ENCODE results near the gene PTGFRN.

PTGFRN gene

DNA sequence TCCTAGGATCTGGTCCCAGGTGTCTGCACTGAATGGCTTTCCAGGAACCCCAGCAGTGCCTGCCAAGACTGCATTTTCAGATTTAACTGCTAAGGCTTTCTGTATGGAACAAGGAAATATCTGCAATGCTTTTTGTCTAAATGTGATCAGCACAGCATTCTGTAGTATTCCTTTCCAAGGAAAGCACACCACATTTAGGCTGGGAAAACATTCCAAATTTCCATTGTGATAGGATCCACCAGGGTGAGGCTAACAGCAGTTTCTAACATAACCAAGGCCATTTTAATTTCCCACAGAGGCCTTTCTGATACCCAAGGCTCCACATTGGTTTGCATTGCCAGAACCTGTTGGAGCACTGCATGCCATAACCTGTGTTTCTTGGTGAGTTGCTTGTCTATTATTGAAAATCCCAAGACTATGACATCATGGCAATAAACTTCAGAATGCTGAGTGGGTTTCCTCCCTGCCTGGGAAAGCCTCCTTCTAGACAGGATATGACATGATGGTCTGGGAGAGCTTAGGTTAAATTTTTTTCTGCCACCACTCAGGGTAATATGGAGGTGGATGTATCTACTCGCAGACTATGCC is 23.3 kb upstream of the PTGFRN start:
- intact Hi-C loops (cut with DNase I): no loop called here

DNA sequence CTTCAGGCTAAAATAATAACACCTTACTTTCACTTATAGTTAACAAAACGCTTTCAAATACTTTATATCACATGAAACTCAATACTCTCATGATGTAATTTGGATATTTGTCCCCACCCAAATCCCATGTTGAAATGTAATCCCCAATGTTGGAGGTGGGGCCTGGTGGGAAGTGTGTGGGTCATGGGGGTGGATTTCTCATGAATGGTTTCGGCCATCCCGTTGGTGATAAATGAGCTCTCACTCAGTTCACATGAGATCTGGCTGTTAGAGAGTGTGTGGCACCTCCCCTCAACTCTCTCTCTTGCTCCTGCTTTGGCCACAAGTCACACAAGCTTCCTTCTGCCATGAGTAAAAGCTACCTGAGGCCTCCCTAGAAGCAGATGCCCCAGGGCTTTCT is 22.5 kb upstream of the PTGFRN start:
- intact Hi-C loops (cut with DNase I): no loop called here
- DNase-seq: no peak

More for the DNA sequence above, 23.3 kb upstream of the PTGFRN start:
- DNase-seq: no peak

DNA sequence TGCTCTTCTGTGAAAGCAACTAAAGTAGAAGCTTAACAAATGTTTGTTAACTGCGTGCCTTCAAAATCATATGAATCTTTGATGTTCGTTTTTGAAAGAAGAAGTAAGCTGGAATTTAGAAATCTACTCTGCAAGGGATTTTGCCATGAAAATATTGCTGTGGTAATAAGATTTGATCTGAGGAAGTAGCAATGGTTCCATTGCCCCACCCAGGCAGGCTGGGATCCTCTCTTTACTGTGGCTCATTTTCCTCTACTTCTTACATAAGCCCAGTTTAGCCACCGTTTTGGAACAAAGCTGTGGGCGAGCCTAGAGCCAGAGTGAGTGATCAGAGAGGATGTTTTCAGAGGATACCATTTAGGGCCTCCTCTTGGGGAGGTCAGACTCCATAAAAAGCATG is 20.3 kb upstream of the PTGFRN start:
- intact Hi-C loops (cut with DNase I): no loop called here
- no peak for DNase-seq

DNA sequence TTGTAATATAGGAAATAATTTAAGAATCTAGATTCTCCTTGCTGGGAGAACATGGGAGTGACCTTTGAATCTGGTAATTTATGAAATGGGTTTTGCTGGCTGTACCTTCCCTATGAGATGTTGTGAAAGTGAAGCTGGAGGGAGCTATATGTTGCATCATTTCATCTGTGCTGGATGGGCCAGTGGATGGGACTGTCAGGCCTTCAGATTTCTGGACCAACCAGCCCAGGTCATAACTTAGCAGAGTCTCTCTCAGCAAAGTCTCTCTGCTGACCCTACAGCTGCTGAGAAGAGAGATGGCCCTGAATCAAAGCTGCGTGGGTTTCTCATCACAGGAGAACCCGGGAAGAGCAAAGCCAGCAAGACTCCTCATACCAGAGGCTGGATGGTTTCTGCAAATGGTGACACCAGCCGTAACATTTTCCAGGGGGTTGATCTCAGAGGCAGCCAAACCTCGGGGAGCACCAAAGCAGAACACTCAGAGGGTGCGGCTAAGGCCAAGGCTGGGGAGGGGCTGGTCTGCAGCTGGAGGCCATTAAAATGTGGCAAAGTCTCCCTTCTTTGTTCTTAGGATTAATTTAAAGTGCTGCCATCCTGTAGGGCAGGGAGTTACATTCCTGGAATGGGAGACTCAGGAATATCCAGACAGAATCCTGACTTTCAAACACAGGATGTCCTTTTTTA is 18.2 kb upstream of the PTGFRN start:
- intact Hi-C loops (cut with DNase I): no loop called here
- no peak for DNase-seq

DNA sequence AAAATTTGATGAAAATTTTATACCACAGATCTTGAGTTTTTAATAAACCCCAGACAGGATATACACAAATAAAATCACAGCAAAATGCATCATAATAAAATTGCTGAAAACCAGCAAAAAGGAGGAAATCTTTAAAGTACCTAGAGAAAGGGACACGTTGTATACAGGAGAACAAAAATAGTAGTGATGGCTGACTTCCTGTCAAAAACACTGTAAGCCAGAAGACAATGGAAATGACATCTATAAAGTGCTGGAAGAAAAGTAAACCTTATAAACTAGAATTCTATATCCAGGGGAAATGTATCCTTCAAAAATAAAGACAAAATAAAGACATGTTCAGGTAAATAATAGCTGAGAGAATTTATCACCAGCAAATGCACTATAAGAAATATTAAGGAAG is 14.6 kb upstream of the PTGFRN start:
- intact Hi-C loops (cut with DNase I): no loop called here
- no peak for DNase-seq

DNA sequence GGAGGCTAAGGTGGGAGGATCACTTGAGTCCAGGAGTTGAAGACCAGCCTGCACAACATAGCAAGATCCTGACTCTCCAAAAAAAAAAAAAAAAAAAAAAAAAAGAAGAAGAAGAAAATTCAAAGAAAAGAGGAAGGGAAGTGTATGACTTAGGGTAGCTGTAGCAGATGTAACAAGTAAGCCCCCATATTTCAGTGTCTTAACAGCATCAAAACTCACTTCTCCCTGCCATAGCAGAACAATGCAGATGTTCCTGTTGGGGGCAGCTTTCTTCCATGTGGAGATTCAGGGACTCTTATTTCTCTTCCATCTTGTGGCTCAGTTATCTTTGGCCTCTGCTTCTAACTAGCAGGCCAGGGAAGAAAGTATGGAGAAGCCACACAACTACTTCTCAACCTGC is 10.2 kb upstream of the PTGFRN start:
- intact Hi-C loops (cut with DNase I): no loop called here
- DNase-seq: no peak

DNA sequence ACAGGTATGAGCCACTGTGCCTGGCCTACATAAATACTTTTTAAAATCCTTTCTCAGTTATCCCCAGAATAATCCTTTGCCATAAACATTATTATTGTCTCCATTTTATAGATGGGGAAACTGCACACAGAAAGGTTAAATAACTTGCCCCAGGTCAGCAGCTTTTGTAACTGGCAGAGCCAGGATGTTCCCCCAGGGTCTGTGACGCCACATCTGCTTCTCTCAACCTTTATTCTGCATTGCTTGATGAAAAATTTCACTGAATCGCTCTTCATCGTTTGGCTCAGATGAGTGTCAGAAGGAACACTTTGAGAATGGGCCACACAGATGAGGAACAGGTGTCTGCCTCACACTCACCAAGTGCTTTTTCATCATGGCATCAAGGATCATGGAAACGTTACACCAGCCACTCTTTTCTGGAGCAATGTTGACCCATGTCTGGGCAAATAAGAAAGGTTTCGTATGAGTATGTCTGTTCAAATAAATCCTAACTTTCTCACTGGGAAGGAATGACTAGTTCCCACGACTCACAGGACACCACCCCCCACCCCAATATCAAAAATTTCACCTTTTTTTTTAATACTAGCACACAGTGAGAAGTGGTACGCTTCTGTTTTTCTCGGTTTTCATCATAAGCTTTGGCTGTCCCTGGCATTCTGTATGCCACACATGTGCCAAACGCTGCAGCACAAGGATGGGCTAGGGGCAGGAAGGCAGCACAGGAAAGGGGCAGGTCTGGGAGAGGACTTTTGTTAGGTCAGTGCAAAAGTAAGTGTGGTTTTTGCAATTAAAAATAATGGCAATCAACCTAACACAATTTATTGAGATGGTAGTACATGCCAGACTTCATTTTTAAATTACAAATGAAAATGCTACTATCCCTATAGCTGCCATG is 9.0 kb upstream of the PTGFRN start:
- intact Hi-C loops (cut with DNase I): no loop called here
- DNase-seq: no peak

DNA sequence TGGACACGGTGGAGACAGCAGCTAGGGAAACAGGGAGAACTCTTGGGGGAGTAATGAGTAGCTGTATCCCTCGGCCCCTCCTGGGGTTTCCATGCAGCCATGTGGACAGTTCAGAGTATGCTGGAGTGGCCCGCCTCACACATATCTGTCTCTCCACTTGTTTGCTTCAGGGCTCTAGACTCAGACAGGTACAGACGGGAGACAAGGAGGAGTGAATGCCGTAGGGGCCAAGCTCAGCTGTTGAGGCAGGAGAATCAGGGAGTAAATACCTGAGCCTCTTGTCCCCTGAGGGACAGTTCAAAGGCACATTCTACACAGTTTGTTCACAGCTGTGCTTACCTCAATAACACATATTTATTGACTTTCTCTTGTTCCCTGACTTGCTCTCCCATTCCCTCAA is 7.7 kb upstream of the PTGFRN start:
- intact Hi-C loops (cut with DNase I): no loop called here
- no peak for DNase-seq

DNA sequence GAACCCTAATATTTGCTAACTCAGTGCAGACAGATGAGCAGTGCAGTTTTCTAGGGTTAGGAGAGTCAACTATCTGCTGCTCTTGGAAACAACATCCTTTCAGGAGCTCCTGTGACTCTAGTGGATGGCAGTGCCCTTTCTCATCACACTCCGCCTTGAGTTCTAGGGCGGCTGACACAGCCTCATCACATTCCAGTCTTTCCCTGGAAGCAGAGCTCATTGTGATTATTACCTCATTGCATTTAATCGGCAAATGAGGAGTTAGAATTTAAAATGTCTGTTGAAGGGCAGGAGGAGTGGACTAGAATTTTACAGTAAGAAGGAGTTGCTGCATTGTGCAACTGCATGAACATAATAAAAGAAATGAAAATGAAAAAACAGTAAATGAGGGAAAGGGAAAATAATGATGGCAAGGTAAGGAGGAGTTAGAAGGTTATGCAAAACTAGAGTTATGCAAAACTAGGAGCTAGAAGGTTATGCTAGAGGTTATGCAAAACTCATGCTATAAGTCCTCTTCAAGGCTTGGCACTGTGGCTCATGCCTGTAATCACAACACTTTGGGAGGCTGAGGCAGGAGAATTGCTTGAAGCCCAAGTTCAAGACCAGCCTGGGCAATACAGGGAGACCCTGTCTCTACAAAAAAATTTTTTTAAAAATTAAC is 6.9 kb upstream of the PTGFRN start:
- DNase-seq: no peak
- intact Hi-C loops (cut with DNase I): no loop called here

DNA sequence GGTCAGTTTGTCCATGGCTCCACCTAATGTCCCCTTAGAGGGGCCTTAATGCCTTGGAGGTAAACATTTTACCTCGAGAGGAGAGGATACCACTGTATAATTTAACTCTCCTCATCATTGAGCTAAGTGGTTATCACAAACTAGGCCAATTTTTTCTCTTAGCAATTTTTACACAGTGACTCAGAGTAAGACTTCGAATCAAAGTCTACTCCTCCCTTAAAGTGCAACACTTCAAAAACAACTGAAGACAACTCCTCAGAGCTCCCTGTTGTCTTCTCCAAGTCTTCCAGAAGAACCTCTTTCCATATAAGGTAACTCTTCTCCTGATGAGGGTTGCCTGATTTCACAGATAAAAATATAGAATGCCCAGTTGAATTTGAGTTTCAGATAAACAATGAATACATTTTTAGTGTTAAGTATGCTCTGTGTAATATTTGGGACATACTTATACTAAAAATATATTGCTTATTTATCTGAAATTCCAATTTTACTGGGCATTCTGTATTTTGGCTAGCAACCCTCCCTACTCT is 4.9 kb upstream of the PTGFRN start:
- no peak for DNase-seq
- intact Hi-C loops (cut with DNase I): no loop called here

DNA sequence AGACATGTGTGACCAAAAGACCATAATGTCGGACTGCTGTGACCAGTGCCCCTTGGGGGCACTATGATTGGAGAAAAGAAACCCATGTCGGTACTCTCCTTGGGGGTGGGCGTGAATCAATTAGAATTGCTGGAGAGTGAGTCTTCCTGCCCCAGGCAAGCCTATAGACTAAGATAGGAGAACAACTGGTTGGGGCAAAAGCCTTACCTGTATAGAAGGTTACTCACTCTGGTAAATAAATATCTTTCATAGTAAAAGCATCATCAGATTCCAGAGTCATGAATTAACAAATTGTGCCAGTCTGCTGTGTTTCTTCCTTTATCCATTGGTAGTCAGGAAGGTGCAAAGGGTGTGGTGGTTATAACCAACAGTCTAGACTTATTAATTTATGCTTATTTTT is 2.9 kb upstream of the PTGFRN start:
- no peak for DNase-seq
- intact Hi-C loops (cut with DNase I): no loop called here

DNA sequence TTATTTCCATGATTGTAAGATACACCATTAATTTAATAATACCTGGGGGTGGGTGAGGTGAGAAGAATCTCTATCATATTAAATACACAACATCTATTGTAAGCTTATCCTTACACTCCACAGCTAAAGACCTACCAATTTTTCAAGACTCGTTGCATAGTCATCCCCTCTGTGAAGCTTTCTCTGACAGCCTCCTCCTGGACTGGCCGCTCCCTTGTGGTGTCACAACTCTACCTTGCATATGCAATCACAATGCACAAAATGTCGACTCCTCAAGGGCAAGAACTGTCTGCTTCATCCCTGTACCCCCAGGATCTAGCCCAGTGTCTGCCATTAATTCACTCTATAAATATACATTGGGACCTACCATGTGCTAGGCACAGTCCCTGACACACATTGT is 2.4 kb upstream of the PTGFRN start:
- DNase-seq: no peak
- intact Hi-C loops (cut with DNase I): no loop called here

DNA sequence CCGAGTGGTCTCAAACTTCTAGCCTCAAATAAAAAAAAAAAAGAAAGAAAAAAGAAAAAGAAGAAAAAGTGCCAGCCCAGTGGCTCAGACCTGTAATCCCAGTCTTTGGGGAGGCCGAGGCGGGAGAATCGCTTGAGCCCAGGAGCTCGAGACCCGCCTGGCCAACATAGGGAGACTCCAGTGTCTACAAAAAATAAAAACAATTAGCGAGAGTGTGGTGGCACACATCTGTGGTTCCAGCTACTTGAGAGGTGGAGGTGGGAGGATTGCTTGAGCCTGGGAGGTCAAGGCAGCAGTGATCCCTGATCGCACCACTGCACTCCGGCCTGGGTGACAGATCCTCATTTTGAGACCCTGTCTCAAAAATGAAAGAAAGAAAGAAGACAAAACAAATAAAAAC is 1.4 kb upstream of the PTGFRN start:
- intact Hi-C loops (cut with DNase I): no loop called here
- no peak for DNase-seq

DNA sequence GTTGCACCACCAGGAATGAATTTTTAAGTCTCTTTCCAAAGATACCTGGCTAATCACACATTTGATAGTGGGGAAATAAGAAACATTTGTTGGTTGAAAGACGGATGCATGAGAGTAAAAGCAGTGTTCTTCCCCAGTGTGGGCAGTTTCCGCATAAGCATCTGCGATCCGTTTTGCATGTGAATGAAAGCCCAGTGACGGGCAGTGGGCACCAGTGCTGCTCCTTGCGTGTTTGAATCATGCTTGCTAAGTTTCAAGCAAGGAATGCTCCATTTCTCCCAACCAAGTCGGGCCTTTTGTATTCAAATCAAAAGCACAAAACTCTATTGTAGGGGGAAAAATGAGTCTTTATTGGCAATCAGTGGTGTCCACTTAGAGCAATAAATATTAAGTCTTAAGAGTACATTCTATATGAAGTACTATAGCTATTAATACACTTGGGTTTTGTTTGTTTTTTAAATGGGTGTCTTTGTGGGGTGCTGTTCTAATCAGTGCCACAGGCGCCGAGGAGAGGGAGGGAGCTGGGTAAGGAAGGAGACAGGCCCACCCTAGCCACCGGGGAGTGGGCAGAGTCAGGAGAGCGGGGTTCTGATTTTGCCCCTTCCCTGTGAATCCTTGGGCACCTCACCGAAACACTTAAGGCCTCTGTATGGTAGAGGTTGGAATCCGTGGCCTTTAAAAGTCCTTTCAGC is 750 bp upstream of the PTGFRN start:
- intact Hi-C loops (cut with DNase I): no loop called here
- no peak for DNase-seq

DNA sequence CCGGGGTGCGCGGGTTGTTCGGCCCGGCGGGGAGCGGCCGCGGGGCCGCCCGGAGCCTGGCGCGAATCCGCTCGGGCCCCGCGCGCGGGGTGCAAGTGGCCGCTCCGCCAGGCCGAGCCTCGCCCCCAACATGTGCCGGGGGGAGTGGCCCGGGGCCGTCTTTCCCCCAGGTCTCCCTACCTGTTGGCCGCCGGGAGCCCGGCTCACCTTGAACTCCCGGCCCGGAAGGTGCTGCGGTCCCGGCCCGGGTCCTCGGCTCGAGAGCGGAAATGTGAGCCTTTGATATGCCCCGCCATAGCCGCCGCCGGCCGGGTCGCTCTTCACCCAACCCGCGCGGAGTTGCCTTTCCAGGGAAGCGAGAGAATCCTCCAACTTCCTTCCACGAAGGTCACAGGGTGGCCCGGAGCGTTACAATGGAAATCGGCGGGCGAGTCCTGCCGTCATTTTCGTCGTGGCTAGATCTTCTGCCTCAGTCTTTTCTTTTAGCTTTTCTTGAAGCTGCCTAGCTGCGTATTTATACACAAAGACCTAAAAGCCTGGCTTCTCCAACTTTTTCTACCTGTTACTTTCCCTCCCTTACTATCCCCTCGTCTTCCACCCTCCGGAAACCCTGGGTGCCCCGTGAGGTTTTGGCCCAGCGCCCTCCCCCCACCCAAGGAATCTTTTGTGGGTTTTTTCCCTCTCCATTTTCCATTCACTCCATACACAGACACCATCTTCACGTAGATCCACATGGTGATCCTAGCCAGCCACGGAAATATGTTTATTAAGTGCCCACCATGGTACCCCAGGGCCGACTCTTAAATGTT is 867 bp downstream of the PTGFRN start:
- intact Hi-C loops (cut with DNase I): no loop called here
- DNase-seq: peak in 3 of 10 donors; percentile 23 to 84 (median 76)

DNA sequence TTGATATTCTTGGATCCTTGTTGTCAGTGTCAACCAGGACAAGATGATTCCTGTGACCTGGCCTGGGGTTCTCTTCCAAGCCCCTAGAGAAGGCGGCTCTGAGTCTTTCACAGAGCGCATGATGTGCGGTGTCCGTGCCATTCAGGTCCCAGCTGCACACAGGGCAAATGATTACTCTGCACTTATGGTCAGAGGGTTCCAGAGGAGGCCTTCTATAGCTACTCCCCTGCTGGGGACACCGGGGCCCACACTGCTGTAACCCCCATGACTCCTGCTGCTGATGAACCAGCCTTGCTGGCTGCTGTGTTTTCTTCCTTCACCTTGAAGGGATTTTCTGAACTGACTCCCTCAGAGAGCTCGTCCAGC is 1.5 kb downstream of the PTGFRN start:
- DNase-seq: no peak
- intact Hi-C loops (cut with DNase I): no loop called here

DNA sequence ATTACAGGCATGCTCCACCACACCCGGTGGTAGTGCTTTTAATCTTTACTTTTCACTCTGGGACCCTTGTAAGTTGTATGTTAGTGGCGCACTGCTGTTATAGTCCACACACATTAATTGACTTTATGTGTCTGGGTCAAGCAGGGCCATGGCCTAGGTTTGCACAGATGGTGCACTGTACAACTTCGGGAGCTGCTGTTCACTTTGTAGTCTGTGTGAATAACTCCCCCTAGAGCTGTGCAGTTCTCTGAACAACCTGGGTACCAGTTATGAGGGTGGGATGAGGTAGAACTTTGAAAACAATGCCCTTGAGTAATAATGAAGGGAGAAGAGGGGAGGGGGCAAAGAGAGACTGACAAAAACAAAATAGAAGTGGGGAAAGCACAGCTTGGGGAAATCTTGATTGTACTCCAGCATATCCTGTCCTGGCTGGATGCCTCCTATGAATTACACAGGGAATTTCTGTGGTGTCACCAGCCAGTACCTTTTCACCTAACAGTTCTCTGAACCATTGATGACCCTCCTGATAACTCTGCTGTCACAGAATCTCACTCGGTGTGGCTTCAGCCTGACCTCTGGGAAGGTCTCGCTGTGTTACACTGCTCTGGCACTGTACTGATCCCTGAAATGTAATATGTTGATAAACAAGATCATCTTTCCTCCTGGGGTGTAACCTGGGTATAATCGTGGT is 2.2 kb downstream of the PTGFRN start:
- no peak for DNase-seq
- intact Hi-C loops (cut with DNase I): no loop called here

DNA sequence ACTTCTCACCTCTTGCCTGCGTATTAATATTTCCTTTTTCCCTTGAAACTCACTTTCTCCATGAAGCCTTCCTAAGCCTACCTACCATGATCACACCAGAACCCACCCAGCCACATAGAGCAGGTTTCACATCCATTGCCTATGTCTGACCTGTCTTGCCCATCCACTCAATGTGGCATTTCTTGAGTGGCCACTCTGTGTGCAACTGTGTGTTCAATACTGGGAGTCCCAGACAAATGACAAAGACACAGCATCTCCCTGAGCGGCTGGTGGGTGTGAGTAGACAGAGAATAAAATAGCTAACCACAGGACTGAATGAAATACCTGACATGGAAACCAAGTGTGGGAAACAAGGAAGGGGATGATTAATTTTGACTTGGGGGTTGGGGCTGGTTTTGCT is 3.1 kb downstream of the PTGFRN start:
- DNase-seq: no peak
- intact Hi-C loops (cut with DNase I): no loop called here

DNA sequence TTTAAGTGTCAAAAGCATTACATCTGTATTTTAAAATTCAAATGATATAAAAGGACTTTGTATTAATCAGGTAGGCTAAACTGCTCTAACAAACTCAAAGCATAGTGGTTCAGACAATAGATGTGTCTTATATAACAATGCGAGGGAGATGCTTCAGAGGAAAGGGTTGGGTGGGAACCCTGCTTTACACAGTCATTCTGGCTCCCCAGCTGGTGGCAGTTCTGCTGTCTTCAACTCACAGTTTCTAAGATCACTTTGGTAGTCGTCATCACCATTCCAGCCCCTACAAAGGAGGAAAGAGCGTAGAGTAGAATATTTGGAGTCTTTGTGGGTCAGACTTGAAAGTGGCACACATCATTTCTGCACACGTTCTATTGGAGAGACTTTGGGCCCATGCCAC is 4.2 kb downstream of the PTGFRN start:
- DNase-seq: no peak
- intact Hi-C loops (cut with DNase I): no loop called here
